CD4-positive, alpha-beta T cell treated with Interleukin-4 for 4 hours (primary cell): Measurements from ENCODE around the gene VCL.
"Not testable (repeated sequence)": the region's sequence is repeated elsewhere in the genome, so short reads cannot be mapped to it uniquely, and the experiment has no call there.

Source experiments
- DNase-seq: peaks from one replicate; pipeline ENCODE4 v3.0.0-alpha.2; 2020

VCL gene

GRCh38 chr10:74011017-74011416 is 13.1 kb downstream of the VCL start:
- DNase-seq = no peak

- no peak for DNase-seq
Measured at GRCh38 chr10:74011770-74012169, 13.9 kb downstream of the VCL start.

DNA sequence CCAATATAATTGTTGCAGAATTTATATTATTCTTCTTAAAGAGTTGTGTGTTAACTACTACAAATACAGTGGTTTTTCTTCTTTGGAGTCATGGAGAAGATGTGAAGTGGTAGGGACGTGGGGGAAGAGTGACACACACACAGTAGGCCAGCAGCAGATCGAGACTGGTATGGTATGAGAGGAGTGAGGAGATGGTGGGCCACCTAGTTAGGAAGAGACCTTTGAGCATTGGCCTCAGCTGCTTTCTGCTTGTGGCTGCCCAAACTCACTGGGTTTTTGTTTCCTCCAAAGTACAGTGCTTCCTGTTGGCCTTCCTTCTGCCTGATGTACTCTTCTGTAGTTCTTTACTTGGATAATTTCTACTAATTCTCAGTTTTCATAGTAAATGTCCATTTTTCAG is 14.6 kb downstream of the VCL start:
- no peak for DNase-seq

DNA sequence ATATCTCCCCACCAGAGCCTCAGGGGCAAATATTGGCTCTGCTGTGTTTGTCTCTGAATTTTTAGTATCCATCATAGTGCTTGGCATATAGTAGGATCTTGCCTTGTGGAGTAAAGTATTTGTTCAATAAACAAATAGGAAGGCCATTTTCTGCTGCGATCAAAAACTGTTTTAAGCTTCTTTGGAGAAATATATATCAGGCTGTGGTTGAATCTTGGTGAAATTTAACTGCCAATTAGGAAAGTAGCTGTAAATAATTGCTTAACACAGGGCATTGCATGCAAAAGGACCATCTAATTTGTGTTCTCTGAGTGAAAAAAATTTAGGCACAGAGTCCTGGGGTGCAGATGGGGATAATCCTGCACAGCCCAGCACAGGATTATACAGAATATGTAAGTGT is 15.1 kb downstream of the VCL start:
- DNase-seq = no peak

- DNase-seq = not testable (repeated sequence)
Measured at GRCh38 chr10:74014574-74014973, 16.7 kb downstream of the VCL start.

DNA sequence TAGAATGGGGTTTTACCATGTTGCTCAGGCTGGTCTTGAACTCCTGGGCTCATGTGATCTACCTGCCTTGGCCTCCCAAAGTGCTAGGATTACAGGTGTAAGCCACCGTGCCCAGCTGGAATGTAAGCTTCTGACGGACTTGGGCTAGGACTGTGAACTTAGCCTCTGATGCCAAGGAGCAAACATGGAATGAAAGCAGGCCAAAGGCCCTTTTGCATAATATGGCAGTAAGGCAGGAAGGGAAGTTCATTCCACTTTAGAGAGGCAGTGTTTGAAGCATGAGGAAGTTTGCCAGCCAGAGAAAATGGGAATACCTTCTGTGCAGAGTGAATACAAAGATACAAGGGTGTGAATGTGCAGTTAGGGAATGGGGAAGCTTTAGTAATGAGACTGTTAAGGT is 20.3 kb downstream of the VCL start:
- DNase-seq = no peak

- DNase-seq = no peak
Measured at GRCh38 chr10:74021248-74022055, 23.5 kb downstream of the VCL start.

DNA sequence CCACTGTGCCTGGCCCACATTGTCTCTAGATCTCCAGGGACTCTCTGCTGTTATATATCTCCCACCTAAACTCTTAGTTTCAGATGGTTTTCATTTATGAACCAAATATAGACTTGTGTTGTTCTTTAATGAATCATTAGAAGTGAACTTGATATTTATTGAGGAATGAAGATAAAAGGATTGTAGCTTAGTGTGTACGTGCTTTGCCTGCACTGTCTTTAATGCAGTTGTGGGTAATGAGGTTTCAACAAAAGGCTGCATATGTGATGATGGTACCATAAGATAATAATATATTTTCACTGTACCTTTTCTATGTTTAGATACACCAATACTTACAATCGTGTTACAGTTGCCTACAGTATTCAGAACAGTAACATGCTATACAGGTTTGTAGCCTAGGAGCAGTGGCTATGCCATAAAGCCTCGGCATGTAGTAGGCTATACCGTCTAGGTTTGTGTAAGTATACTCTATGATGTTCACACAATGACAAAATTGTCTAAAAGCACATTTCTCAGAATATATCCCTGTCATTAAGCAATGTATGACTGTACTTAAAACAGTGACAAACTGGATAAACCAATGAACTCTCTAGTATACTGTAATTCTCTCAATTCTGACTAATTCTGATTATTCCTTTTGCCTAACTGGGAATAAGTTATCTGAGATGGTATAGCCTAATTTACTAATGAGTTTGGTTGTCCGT is 25.2 kb downstream of the VCL start:
- DNase-seq = no peak

DNA sequence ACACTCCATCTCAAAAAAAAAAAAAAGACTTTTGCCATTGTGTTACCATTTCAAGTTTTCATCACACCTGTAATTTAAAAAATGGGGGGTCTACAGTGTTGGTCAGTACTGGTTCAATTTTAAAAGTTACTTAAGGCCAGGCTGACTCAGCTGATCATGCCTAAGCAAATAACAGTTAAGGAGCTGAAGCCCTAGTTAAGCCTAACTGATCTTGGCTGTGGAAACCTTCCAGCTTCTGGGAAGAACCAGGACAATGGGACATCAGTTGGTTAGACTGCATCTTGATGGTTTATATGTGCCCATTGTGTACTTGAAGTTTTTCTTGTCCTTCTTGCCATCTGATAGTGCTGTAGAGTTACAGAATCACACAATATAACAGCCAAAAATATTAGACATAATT is 26.7 kb downstream of the VCL start:
- DNase-seq = no peak

DNA sequence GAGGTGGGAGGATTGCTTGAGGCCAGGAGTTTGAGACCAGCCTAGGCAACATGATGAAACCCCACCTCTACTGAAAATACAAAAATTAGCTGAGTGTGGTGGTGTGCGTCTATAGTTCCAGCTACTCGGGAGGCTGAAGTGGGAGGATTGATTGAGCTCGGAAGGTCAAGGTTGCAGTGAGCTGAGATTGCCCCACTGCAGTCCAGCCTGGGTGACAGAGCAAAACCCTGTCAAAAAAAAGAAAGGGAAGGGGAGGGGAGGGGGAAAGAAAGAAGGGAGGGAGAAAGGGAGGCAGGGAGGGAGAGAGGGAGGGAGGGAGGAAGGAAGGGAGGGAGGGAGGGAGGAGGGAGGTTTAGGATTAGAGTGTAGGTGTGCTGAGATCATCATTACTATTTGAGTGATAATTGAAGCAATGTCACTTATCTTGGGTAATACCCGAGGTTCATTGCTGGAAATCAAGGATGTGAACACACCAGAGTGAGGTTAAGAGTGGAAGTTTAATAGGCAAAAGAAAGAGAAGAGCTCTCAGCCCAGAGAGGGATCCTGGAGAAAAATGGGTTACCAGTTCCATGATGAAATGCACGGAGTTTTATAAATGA is 27.6 kb downstream of the VCL start:
- DNase-seq = no peak

- no peak for DNase-seq
Measured at GRCh38 chr10:74026428-74027015, 28.6 kb downstream of the VCL start.

DNA sequence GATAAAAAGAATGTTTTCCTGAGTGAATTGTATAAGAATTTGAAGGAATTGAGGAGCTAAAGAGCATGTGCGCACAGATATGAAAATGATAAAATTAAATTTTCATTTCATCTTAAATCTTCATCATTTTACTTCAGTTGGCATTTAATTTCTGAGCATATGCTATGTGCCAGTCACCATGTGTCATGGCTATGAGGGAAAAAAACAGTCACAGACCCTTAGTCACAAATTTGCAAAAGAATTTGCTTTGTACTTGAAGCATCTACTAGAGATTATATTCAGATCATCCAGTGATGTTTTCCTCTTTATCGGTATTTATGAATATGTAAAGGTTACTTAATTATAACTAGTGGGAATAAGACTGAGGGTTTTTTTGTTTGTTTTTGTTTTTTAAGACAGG is 29.8 kb downstream of the VCL start:
- no peak for DNase-seq

- DNase-seq = no peak
Measured at GRCh38 chr10:74029943-74030342, 32.0 kb downstream of the VCL start.

DNA sequence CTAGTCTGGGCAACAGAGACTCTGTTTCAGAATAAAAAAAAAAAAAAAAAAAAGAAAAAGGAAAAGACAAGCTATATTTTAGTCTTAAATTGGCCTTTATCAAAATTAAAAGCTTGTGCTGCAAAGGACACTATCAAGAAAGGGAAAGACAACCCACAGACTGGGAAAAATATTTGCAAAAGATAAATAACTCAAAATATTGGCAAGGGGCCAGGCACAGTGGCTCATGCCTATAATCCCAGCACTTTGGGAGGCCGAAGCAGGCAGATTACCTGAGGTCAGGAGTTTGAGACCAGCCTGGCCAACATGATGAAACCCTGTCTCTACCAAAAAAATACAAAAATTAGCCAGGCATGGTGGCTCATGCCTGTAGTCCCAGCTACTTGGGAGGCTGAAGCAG is 34.3 kb downstream of the VCL start:
- not testable (repeated sequence) for DNase-seq

DNA sequence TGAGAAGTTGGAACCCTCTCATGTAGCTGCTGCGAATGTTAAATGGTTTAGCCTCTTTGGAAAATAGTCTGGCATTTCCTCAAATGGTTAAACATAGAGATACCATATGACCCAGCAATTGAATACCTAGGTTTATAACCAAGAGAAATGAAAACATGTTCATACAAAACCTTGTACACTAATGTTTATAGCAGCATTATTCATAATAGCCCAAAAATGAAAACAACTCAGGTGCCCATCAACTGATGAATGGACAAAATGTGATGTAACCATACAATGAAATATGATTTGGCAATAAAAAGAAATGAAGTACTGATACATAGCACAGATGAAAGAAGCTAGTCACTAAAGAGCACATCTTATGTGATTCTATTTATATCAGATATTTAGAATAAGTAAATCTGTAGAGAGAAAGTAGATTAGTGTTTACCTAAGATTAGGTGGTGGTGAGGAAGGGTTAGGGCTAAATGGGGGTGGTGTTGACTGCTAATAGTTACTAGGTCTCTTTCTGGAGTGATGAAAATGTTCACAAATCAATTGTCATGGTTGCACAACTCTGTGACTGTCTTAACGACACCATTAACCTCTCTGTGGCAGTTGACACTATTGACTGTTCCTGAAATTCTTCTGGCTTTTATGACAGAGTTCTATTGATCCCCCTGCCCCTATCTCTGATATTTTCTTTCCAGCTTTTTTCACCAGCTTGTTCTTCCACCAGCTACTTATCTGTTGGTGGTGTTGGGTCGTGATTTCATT is 35.2 kb downstream of the VCL start:
- no peak for DNase-seq

- DNase-seq = no peak
Measured at GRCh38 chr10:74033702-74034101, 35.8 kb downstream of the VCL start.

DNA sequence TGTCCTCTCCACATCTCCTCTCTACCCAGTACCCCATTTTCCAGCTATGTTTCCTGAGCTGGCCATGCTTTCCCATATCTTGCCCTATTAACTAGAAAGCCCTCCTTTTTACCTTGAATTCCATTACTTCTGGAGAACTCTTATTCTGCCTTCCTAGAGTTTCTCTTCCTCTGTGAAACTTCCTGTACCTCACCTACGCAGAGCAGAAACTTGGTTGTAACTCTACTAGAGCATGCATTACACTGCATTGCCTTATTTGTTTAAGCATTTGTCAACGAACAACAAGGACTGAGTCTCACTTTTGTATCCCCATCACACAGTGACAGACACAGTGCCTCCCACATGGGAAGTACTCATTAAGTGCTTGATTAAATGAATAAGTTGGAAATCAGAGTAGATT is 36.4 kb downstream of the VCL start:
- DNase-seq = no peak

DNA sequence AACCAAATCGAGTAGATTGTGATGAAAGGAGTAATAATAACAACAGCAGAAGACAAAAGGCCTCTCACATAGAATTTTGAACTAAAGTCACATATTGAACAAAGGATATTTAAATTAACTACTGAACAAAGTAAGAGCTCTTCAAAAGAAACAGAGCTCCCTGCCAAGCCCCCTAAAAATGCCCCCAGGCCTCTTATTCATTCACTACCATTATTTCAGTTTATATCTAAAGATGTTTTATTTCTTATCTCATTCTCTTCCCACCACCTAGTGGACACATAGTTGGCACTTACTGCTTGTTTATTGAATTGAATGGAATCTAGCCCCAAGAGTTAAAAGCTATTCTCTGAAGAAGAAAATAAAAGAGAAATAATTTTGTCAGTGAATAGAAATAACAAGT is 37.4 kb downstream of the VCL start:
- DNase-seq = no peak

DNA sequence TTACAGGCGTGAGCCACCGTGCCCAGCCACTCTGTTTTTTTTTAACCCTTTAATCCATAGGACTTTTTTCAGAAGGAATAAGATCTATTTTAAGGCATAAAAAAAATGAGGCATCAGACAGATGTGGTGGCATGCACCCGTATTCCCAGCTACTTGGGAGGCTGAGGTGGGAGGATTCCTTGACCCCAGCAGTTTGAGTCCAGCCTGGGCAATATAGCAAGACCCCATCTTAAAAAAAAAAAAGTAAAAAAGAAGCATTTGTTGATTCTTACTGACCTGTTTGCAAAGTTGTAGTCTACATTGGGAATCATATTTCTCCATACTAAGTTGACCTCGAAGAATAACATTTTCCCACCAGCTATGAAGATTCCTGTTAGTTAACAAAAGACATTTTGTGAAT is 38.6 kb downstream of the VCL start:
- DNase-seq = no peak

- no peak for DNase-seq
Measured at GRCh38 chr10:74039561-74040145, 41.7 kb downstream of the VCL start.

DNA sequence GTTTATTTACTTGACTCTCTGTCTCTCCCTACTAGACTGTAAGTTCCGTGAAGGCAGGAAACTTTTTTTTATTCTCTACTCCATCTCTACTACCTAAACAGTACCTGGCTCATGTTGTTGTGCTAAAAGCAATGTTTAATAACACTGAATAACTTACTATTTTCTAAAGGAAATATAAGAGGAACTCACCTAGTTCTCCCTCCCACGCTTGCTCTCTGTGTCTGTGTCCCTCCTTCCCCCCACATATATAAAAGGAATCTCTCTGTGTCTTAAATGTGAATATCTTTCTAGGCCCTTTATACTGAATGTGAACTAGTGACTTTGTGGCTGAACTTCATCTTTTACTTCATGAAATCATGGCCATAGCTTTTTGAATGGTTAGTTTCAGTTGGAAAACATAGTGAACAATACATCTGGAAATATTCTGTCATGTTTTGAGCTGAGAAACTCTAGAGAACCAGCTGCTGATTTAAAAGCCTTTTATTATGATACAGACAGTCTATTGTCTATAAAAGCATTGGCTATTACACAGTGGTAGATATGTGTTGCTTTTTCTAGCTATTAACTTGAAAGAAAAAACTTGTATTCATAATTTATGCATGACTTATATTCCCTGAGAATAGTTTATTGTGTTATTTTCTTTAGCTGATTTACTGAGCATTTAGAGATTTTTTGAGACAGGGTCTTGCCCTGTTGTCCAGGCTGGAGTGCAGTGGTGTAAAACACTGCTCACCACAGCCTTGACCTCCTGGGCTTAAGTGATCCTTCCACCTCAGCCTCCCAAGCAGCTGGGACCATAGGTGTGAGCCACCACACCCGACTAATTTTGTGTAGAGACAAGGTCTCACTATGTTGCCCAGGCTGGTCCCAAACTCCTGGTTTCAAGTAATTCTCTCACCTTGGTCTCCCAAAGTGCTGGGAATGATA is 42.5 kb downstream of the VCL start:
- no peak for DNase-seq

- no peak for DNase-seq
Measured at GRCh38 chr10:74044419-74044818, 46.5 kb downstream of the VCL start.
